IMR-90 (cell line): ENCODE data around the gene APOH. TPM values are rescaled to one million over a fixed set of nuclear protein-coding genes. Genes with fewer than 3 reads are reported as not detected.

ENCODE experiments used
- ATAC-seq: fragments of 200-7000 bp; cut with Tn5 transposase; 2 replicates; pipeline ENCODE4 v1.9.1; 2020; ENCODE audit warnings: low read depth, mild to moderate bottlenecking, moderate library complexity
- BruUV-seq: library from RNA; stranded (reverse); fragments of 400-500 nt; replicated peaks from 2 replicates; lab custom pipeline; 2021; lab: Mats Ljungman, UMichigan
- CTCF ChIA-PET: fragments of 300-600 bp; formaldehyde crosslinking; extraction: SDS; loops from one replicate; lab custom pipeline; 2021; ENCODE audit warnings: antibody characterized with exemption; lab: Yijun Ruan, JAX
- POLR2A ChIA-PET: fragments of 300-600 bp; sonication (Branson Sonifier 250); formaldehyde crosslinking; loops from one replicate; lab custom pipeline; 2022; ENCODE audit warnings: antibody characterized with exemption; ENCODE audit not compliant: unreplicated experiment; lab: Charles Lee
- DNase-seq: peaks from one replicate; pipeline ENCODE4 v3.0.0; 2013
- H2AFZ ChIP-seq: replicated peaks from 2 replicates; pipeline ENCODE3; 2013; ENCODE audit warnings: low read length, mild to moderate bottlenecking; ENCODE audit not compliant: poor library complexity
- H2AK5ac ChIP-seq: 2 replicates; pipeline ENCODE4 v1.6.1; 2013; ENCODE audit warnings: low read depth, low read length, inconsistent platforms
- H2AK9ac ChIP-seq: replicated peaks from 2 replicates; pipeline ENCODE3; 2013; ENCODE audit warnings: mild to moderate bottlenecking, low read depth, low read length, moderate library complexity; ENCODE audit not compliant: poor library complexity
- H2BK120ac ChIP-seq: 2 replicates; pipeline ENCODE4 v1.6.1; 2013; ENCODE audit warnings: low read depth, low read length, inconsistent platforms
- H2BK15ac ChIP-seq: 3 replicates; pipeline ENCODE4 v1.6.1; 2013; ENCODE audit warnings: low read depth, low read length, inconsistent platforms
- H2BK20ac ChIP-seq: 2 replicates; pipeline ENCODE4 v1.6.1; 2013; ENCODE audit warnings: low read depth, mild to moderate bottlenecking, inconsistent platforms, low read length, moderate library complexity
- H2BK5ac ChIP-seq: 2 replicates; pipeline ENCODE4 v1.6.1; 2013; ENCODE audit warnings: mild to moderate bottlenecking, low read depth, low read length, inconsistent platforms; ENCODE audit not compliant: poor library complexity, severe bottlenecking
- H3K14ac ChIP-seq: replicated peaks from 2 replicates; pipeline ENCODE4 v1.6.1; 2013; ENCODE audit warnings: low read depth, low read length, inconsistent platforms
- H3K18ac ChIP-seq: 2 replicates; pipeline ENCODE4 v1.6.1; 2013; ENCODE audit warnings: low read depth, low read length, control low read depth
- H3K23ac ChIP-seq: 2 replicates; pipeline ENCODE4 v1.6.1; 2013; ENCODE audit warnings: low read depth, low read length, inconsistent platforms
- H3K27ac ChIP-seq: 2 replicates; pipeline ENCODE4 v1.5.1; 2013; ENCODE audit warnings: mild to moderate bottlenecking, control low read depth, low read length; ENCODE audit not compliant: insufficient read depth
- H3K27me3 ChIP-seq: 2 replicates; pipeline ENCODE4 v1.6.1; 2013; ENCODE audit warnings: low read length; ENCODE audit not compliant: control insufficient read depth, insufficient read depth
- H3K36me3 ChIP-seq: 2 replicates; pipeline ENCODE4 v1.6.1; 2013; ENCODE audit warnings: low read length, mixed read lengths; ENCODE audit not compliant: control insufficient read depth, insufficient read depth
- H3K4ac ChIP-seq: 2 replicates; pipeline ENCODE4 v1.6.1; 2013; ENCODE audit warnings: low read depth, low read length, inconsistent platforms
- H3K4me1 ChIP-seq: 2 replicates; pipeline ENCODE4 v1.6.1; 2013; ENCODE audit warnings: low read length, mixed read lengths; ENCODE audit not compliant: control insufficient read depth, insufficient read depth
- H3K4me2 ChIP-seq: 2 replicates; pipeline ENCODE4 v1.6.1; 2013; ENCODE audit warnings: low read depth, mild to moderate bottlenecking, control low read depth, low read length, moderate library complexity
- H3K4me3 ChIP-seq: 2 replicates; pipeline ENCODE4 v1.5.1; 2013; ENCODE audit warnings: low read depth, mild to moderate bottlenecking, control low read depth, low read length, moderate library complexity; ENCODE audit not compliant: insufficient read depth
- H3K56ac ChIP-seq: 2 replicates; pipeline ENCODE4 v1.6.1; 2013; ENCODE audit warnings: low read length, inconsistent platforms; ENCODE audit not compliant: insufficient read depth; ENCODE audit errors: extremely low read depth
- H3K79me1 ChIP-seq, 2 experiments: 2 replicates each; pipeline ENCODE4 v1.6.1; 2013; ENCODE audit warnings: low read length in 2 of 2, inconsistent platforms in 1 of 2, low read depth in 1 of 2
- H3K9ac ChIP-seq: 2 replicates; pipeline ENCODE4 v1.6.1; 2013; ENCODE audit warnings: low read depth, low read length, control low read depth
- H3K9me1 ChIP-seq: 2 replicates; pipeline ENCODE4 v1.6.1; 2013; ENCODE audit warnings: low read length, inconsistent platforms; ENCODE audit not compliant: insufficient read depth
- H3K9me3 ChIP-seq: 2 replicates; pipeline ENCODE4 v1.6.1; 2013; ENCODE audit warnings: low read length; ENCODE audit not compliant: control insufficient read depth, insufficient read depth
- H4K20me1 ChIP-seq: 2 replicates; pipeline ENCODE4 v1.6.1; 2013; ENCODE audit warnings: low read length, inconsistent platforms; ENCODE audit not compliant: insufficient read depth
- H4K5ac ChIP-seq: 2 replicates; pipeline ENCODE4 v1.6.1; 2013; ENCODE audit warnings: mild to moderate bottlenecking, low read depth, low read length, control low read depth
- H4K8ac ChIP-seq, 2 experiments: 2 replicates each; pipeline ENCODE4 v1.6.1; 2013; ENCODE audit warnings: low read depth in 2 of 2, low read length in 2 of 2, control low read depth in 1 of 2, inconsistent platforms in 1 of 2
- H4K91ac ChIP-seq: 2 replicates; pipeline ENCODE4 v1.6.1; 2013; ENCODE audit warnings: low read depth, low read length, inconsistent platforms; ENCODE audit not compliant: insufficient read depth
- BHLHE40 ChIP-seq: fragments of 150-350 bp; IDR thresholded peaks from 2 replicates; pipeline ENCODE4 v1.6.1; 2016; ENCODE audit warnings: mild to moderate bottlenecking, low read depth, low read length
- CEBPB ChIP-seq: IDR thresholded peaks from 2 replicates; pipeline ENCODE4 v1.6.1; 2012; ENCODE audit warnings: low read depth, low read length, improper control_type of control experiment
- CHD1 ChIP-seq: IDR thresholded peaks from 2 replicates; pipeline ENCODE4 v1.6.1; 2012; ENCODE audit warnings: low read depth, low read length, improper control_type of control experiment
- FOS ChIP-seq: fragments of 150-350 bp; IDR thresholded peaks from 2 replicates; pipeline ENCODE4 v1.6.1; 2016; ENCODE audit warnings: low read depth, low read length
- MAFK ChIP-seq: IDR thresholded peaks from 2 replicates; pipeline ENCODE4 v1.6.1; 2012; ENCODE audit warnings: low read depth, low read length, improper control_type of control experiment
- MAZ ChIP-seq: IDR thresholded peaks from 2 replicates; pipeline ENCODE4 v1.6.1; 2012; ENCODE audit warnings: low read depth, mild to moderate bottlenecking, low read length, improper control_type of control experiment, moderate library complexity, borderline replicate concordance
- MXI1 ChIP-seq: IDR thresholded peaks from 2 replicates; pipeline ENCODE4 v1.6.1; 2012; ENCODE audit warnings: low read depth, mild to moderate bottlenecking, low read length, moderate library complexity, borderline replicate concordance
- NFE2L2 ChIP-seq: fragments of 150-350 bp; IDR thresholded peaks from 2 replicates; pipeline ENCODE4 v1.6.1; 2016; ENCODE audit warnings: low read depth, mild to moderate bottlenecking, low read length
- POLR2A ChIP-seq: IDR thresholded peaks from 2 replicates; pipeline ENCODE4 v1.6.1; 2012; ENCODE audit warnings: mild to moderate bottlenecking, low read depth, low read length
- RAD21 ChIP-seq: IDR thresholded peaks from 2 replicates; pipeline ENCODE4 v1.6.1; 2012; ENCODE audit warnings: low read length, improper control_type of control experiment
- RCOR1 ChIP-seq: IDR thresholded peaks from 2 replicates; pipeline ENCODE4 v1.6.1; 2012; ENCODE audit warnings: mild to moderate bottlenecking, low read length, improper control_type of control experiment; ENCODE audit not compliant: insufficient replicate concordance
- RFX5 ChIP-seq: IDR thresholded peaks from 2 replicates; pipeline ENCODE4 v1.8.0; 2012; ENCODE audit warnings: low read depth, mild to moderate bottlenecking, low read length, moderate library complexity
- SMC3 ChIP-seq: fragments of 150-350 bp; IDR thresholded peaks from 2 replicates; pipeline ENCODE4 v1.6.1; 2016; ENCODE audit warnings: low read depth, mild to moderate bottlenecking, antibody characterized with exemption, low read length, moderate library complexity
- WGBS, 2 experiments: methylation state at CpG; one replicate each; pipeline versions ENCODE4 v1.1.5 to v1.1.7; 2013; ENCODE audit warnings: missing lambda C conversion rate in 2 of 2; ENCODE audit not compliant: insufficient read length in 1 of 2; ENCODE audit errors: extremely low coverage in 2 of 2; 5-methylcytosine and 5-hydroxymethylcytosine counted together
- dilution Hi-C: fragments of 300-500 bp; cut with HindIII; formaldehyde crosslinking; loops from one replicate; pipeline ENCODE4 v1.14.3; 2018; ENCODE audit warnings: low sequenced_read_pairs; ENCODE audit not compliant: unreplicated experiment
- in situ Hi-C: fragments of 300-500 bp; cut with MboI; formaldehyde crosslinking; loops from 3 replicates; pipeline ENCODE4 v1.14.3; 2019; ENCODE audit warnings: low sequenced_read_pairs, inconsistent platforms, mixed read lengths
- intact Hi-C: fragments of 100-400 bp; cut with micrococcal nuclease; formaldehyde crosslinking; loops from 2 replicates; pipeline ENCODE4 v1.10.0; 2022
- polyA plus RNA-seq, 3 experiments: library from polyadenylated mRNA; depleted of rRNA; stranded (reverse); fragments of >200 nt; gene quantifications; 2 replicates each; pipeline ENCODE4 v1.2.3, GENCODE V29; 2012; ENCODE audit warnings: low replicate concordance in 1 of 3
- total RNA-seq: library from RNA; depleted of rRNA; stranded (reverse); fragments of >200 nt; gene quantifications from 2 replicates; pipeline ENCODE4 v1.2.3, GENCODE V29; 2012
- TF ChIP-seq, protein P1 (sequence below): fragments of 150-350 bp; IDR thresholded peaks from 2 replicates; pipeline ENCODE4 v1.6.1; 2017; ENCODE audit warnings: mild to moderate bottlenecking, antibody characterized with exemption, low read length, low read depth
- TF ChIP-seq, protein P2 (sequence below): conservative IDR thresholded peaks from 2 replicates; pipeline ENCODE4 v1.5.1; 2012; ENCODE audit warnings: mild to moderate bottlenecking, low read depth, low read length, improper control_type of control experiment
- TF ChIP-seq, protein P3 (sequence below): fragments of 150-350 bp; IDR thresholded peaks from 2 replicates; pipeline ENCODE4 v1.6.1; 2016; ENCODE audit warnings: low read depth, mild to moderate bottlenecking, low read length, moderate library complexity, borderline replicate concordance

APOH gene
- total and polyA plus RNA-seq, 2 of the 4 experiments (the other 2 are of a cell fraction): not detected

DNA sequence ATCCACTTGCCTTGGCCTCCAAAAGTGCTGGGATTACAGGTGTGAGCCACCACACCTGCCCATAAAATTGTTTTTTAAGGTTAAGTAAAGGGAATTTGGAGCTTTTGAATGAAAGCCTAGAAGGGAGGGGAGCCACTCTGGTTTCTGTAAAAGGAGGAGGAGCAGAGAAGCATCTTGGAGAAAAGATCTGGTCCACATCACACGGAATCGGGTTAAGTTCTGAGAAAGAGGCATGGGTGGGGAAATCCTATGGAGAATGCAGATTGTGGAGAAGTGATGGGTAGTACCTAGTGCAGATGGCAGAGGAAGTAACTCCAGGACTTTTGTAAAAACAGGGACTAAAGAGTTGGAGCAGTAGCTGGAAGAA is 19.0 kb downstream of the APOH start:
- Histone ChIP-seq H3K27me3 (peaks cover 10% of the 10 kb centered on the region), H3K4me1 (no peaks in the 10 kb centered on the region), H3K9ac (no peak overlapping the region), H3K9me3 (no peaks in the 10 kb centered on the region), H2AFZ (no peak overlapping the region), H3K56ac (no peak overlapping the region), H2AK5ac (no peak overlapping the region), H3K23ac (no peak overlapping the region), H2BK120ac (no peak overlapping the region), H3K18ac (no peak overlapping the region), H2BK15ac (no peak overlapping the region), H3K4me3 (no peak overlapping the region), H3K4me2 (no peak overlapping the region), H4K91ac (no peak overlapping the region), H2BK5ac (no peak overlapping the region), H3K79me1 (no peaks in the 10 kb centered on the region), H3K27ac (no peak overlapping the region), H4K20me1 (no peaks in the 10 kb centered on the region), H3K9me1 (no peaks in the 10 kb centered on the region), H3K36me3 (no peaks in the 10 kb centered on the region), H3K4ac (no peak overlapping the region), H2AK9ac (no peak overlapping the region), H4K5ac (no peak overlapping the region), H2BK20ac (no peak overlapping the region), H3K14ac (no peak overlapping the region), H4K8ac (no peak overlapping the region)
- ATAC-seq: no peak
- dilution Hi-C loops: no loop called here
- no TSS peak for BruUV-seq
- POLR2A ChIA-PET: no interaction called here
- intact Hi-C loops: no loop called here
- 92% methylated on average over 2 of the region's 2 CpGs; no CpG with 5 or more reads in 1 of the 2 experiments for WGBS, 2 experiments
- TF ChIP-seq MAZ: no peak
- no peak for TF ChIP-seq FOS
- TF ChIP-seq CEBPB: no peak
- TF ChIP-seq, protein P1, sequence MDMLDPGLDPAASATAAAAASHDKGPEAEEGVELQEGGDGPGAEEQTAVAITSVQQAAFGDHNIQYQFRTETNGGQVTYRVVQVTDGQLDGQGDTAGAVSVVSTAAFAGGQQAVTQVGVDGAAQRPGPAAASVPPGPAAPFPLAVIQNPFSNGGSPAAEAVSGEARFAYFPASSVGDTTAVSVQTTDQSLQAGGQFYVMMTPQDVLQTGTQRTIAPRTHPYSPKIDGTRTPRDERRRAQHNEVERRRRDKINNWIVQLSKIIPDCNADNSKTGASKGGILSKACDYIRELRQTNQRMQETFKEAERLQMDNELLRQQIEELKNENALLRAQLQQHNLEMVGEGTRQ: no peak
- TF ChIP-seq CHD1: no peak
- TF ChIP-seq MXI1: no peak
- TF ChIP-seq RAD21: no peak
- TF ChIP-seq BHLHE40: no peak
- TF ChIP-seq RCOR1: no peak
- TF ChIP-seq, protein P2, sequence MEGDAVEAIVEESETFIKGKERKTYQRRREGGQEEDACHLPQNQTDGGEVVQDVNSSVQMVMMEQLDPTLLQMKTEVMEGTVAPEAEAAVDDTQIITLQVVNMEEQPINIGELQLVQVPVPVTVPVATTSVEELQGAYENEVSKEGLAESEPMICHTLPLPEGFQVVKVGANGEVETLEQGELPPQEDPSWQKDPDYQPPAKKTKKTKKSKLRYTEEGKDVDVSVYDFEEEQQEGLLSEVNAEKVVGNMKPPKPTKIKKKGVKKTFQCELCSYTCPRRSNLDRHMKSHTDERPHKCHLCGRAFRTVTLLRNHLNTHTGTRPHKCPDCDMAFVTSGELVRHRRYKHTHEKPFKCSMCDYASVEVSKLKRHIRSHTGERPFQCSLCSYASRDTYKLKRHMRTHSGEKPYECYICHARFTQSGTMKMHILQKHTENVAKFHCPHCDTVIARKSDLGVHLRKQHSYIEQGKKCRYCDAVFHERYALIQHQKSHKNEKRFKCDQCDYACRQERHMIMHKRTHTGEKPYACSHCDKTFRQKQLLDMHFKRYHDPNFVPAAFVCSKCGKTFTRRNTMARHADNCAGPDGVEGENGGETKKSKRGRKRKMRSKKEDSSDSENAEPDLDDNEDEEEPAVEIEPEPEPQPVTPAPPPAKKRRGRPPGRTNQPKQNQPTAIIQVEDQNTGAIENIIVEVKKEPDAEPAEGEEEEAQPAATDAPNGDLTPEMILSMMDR: no peak
- no peak for TF ChIP-seq MAFK
- TF ChIP-seq, protein P3, sequence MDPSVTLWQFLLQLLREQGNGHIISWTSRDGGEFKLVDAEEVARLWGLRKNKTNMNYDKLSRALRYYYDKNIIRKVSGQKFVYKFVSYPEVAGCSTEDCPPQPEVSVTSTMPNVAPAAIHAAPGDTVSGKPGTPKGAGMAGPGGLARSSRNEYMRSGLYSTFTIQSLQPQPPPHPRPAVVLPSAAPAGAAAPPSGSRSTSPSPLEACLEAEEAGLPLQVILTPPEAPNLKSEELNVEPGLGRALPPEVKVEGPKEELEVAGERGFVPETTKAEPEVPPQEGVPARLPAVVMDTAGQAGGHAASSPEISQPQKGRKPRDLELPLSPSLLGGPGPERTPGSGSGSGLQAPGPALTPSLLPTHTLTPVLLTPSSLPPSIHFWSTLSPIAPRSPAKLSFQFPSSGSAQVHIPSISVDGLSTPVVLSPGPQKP: no peak
- TF ChIP-seq POLR2A: no peak
- TF ChIP-seq SMC3: no peak
- TF ChIP-seq RFX5: no peak
- no peak for TF ChIP-seq NFE2L2
- no peak for DNase-seq
- in situ Hi-C loops: no loop called here
- CTCF ChIA-PET: no interaction called here
